Measurements from ENCODE around the gene OTULIN.
A peak's percentile ranks its signal among the peaks of the same experiment; 100 is the strongest.

The OTULIN gene

GRCh38 chr5:14664270-14665100 is at the start of gene OTULIN:
OTULIN (plus strand) TSS chr5:14664718; CDS start chr5:14664826, 108 bp downstream.
- no CpG with 5 or more reads among the region's 115 CpGs for WGBS (ENCODE audit: insufficient coverage, insufficient read length)
- no peaks in the 10 kb centered on the region for H3K4me1 ChIP-seq (ENCODE audit: control insufficient read depth, insufficient read depth, low read length)
- DNase-seq (ENCODE audit: low read depth, low spot score): no peak

GRCh38 chr5:14615365-14615764 is 49.2 kb upstream of the OTULIN start:
- WGBS (ENCODE audit: insufficient coverage, insufficient read length): no CpG with 5 or more reads among the region's 4 CpGs
- H3K9me3 ChIP-seq (ENCODE audit: control insufficient read depth, insufficient read depth, low read length): no peaks in the 10 kb centered on the region
- 0 out of 2 replicates have a peak, but pooled peaks cover 2% of the 10 kb centered on the region for H3K36me3 ChIP-seq (ENCODE audit: control insufficient read depth, insufficient read depth, low read length)
- no peaks in the 10 kb centered on the region for H3K4me1 ChIP-seq (ENCODE audit: control insufficient read depth, insufficient read depth, low read length)
- H3K4me3 ChIP-seq (ENCODE audit: low read length): no peak overlapping the region
- no peak for DNase-seq (ENCODE audit: low read depth, low spot score)
- H3K27ac ChIP-seq (ENCODE audit: low read length): no peak overlapping the region
- no peaks in the 10 kb centered on the region for H3K27me3 ChIP-seq (ENCODE audit: control insufficient read depth, insufficient read depth, low read length)

More at GRCh38 chr5:14664270-14665100, at the start of gene OTULIN:
- Histone ChIP-seq H3K27ac (ENCODE audit: low read length) (no peak within 1 kb of the TSS), H3K36me3 (ENCODE audit: control insufficient read depth, insufficient read depth, low read length) (no peaks in the 10 kb centered on the region), H3K4me3 (ENCODE audit: low read length) (peak within 1 kb of the TSS; percentile 93; the same call in 1 of the 2 replicates), H3K27me3 (ENCODE audit: control insufficient read depth, insufficient read depth, low read length) (no peaks in the 10 kb centered on the region; the same call in 1 of the 2 replicates), H3K9me3 (ENCODE audit: control insufficient read depth, insufficient read depth, low read length) (no peaks in the 10 kb centered on the region)

GRCh38 chr5:14617441-14617840 is 47.1 kb upstream of the OTULIN start:
- Histone ChIP-seq H3K4me3 (ENCODE audit: low read length) (no peak overlapping the region), H3K4me1 (ENCODE audit: control insufficient read depth, insufficient read depth, low read length) (no peaks in the 10 kb centered on the region), H3K36me3 (ENCODE audit: control insufficient read depth, insufficient read depth, low read length) (0 out of 2 replicates have a peak, but pooled peaks cover 2% of the 10 kb centered on the region), H3K9me3 (ENCODE audit: control insufficient read depth, insufficient read depth, low read length) (no peaks in the 10 kb centered on the region), H3K27me3 (ENCODE audit: control insufficient read depth, insufficient read depth, low read length) (no peaks in the 10 kb centered on the region), H3K27ac (ENCODE audit: low read length) (no peak overlapping the region)
- DNase-seq (ENCODE audit: low read depth, low spot score): no peak
- WGBS (ENCODE audit: insufficient coverage, insufficient read length): no CpG with 5 or more reads among the region's 4 CpGs

- H3K27ac ChIP-seq (ENCODE audit: low read length): no peak overlapping the region
Observed at GRCh38 chr5:14627270-14627669, 37.2 kb upstream of the OTULIN start.

GRCh38 chr5:14628346-14628745 is 36.2 kb upstream of the OTULIN start:
- DNase-seq (ENCODE audit: low read depth, low spot score): peak; percentile 33
- no peaks in the 10 kb centered on the region for H3K36me3 ChIP-seq (ENCODE audit: control insufficient read depth, insufficient read depth, low read length)
- no peak overlapping the region for H3K27ac ChIP-seq (ENCODE audit: low read length)
- no peaks in the 10 kb centered on the region for H3K4me1 ChIP-seq (ENCODE audit: control insufficient read depth, insufficient read depth, low read length)
- H3K27me3 ChIP-seq (ENCODE audit: control insufficient read depth, insufficient read depth, low read length): no peaks in the 10 kb centered on the region
- no CpG with 5 or more reads among the region's 3 CpGs for WGBS (ENCODE audit: insufficient coverage, insufficient read length)
- H3K9me3 ChIP-seq (ENCODE audit: control insufficient read depth, insufficient read depth, low read length): no peaks in the 10 kb centered on the region
- H3K4me3 ChIP-seq (ENCODE audit: low read length): no peak overlapping the region

More at GRCh38 chr5:14627270-14627669, 37.2 kb upstream of the OTULIN start:
- H3K9me3 ChIP-seq (ENCODE audit: control insufficient read depth, insufficient read depth, low read length): no peaks in the 10 kb centered on the region
- no peaks in the 10 kb centered on the region for H3K4me1 ChIP-seq (ENCODE audit: control insufficient read depth, insufficient read depth, low read length)
- no peaks in the 10 kb centered on the region for H3K27me3 ChIP-seq (ENCODE audit: control insufficient read depth, insufficient read depth, low read length)
- DNase-seq (ENCODE audit: low read depth, low spot score): no peak
- no peak overlapping the region for H3K4me3 ChIP-seq (ENCODE audit: low read length)
- no peaks in the 10 kb centered on the region for H3K36me3 ChIP-seq (ENCODE audit: control insufficient read depth, insufficient read depth, low read length)

GRCh38 chr5:14630671-14631070 is 33.8 kb upstream of the OTULIN start:
- Histone ChIP-seq H3K4me3 (ENCODE audit: low read length) (no peak overlapping the region), H3K36me3 (ENCODE audit: control insufficient read depth, insufficient read depth, low read length) (no peaks in the 10 kb centered on the region), H3K4me1 (ENCODE audit: control insufficient read depth, insufficient read depth, low read length) (no peaks in the 10 kb centered on the region), H3K27me3 (ENCODE audit: control insufficient read depth, insufficient read depth, low read length) (no peaks in the 10 kb centered on the region), H3K27ac (ENCODE audit: low read length) (no peak overlapping the region), H3K9me3 (ENCODE audit: control insufficient read depth, insufficient read depth, low read length) (no peaks in the 10 kb centered on the region)
- no peak for DNase-seq (ENCODE audit: low read depth, low spot score)
- WGBS (ENCODE audit: insufficient coverage, insufficient read length): no CpG with 5 or more reads among the region's 2 CpGs

- no peaks in the 10 kb centered on the region for H3K9me3 ChIP-seq (ENCODE audit: control insufficient read depth, insufficient read depth, low read length)
- no peak for DNase-seq (ENCODE audit: low read depth, low spot score)
- no CpG with 5 or more reads among the region's 2 CpGs for WGBS (ENCODE audit: insufficient coverage, insufficient read length)
- H3K4me1 ChIP-seq (ENCODE audit: control insufficient read depth, insufficient read depth, low read length): no peaks in the 10 kb centered on the region
- no peaks in the 10 kb centered on the region for H3K36me3 ChIP-seq (ENCODE audit: control insufficient read depth, insufficient read depth, low read length)
- no peak overlapping the region for H3K4me3 ChIP-seq (ENCODE audit: low read length)
- H3K27me3 ChIP-seq (ENCODE audit: control insufficient read depth, insufficient read depth, low read length): no peaks in the 10 kb centered on the region
- no peak overlapping the region for H3K27ac ChIP-seq (ENCODE audit: low read length)
Observed at GRCh38 chr5:14635656-14636055, 28.9 kb upstream of the OTULIN start.

- no peak overlapping the region for H3K27ac ChIP-seq (ENCODE audit: low read length)
- H3K9me3 ChIP-seq (ENCODE audit: control insufficient read depth, insufficient read depth, low read length): no peaks in the 10 kb centered on the region; the same call in 1 of the 2 replicates
- peaks cover 1% of the 10 kb centered on the region; the same call in 1 of the 2 replicates for H3K4me1 ChIP-seq (ENCODE audit: control insufficient read depth, insufficient read depth, low read length)
- no peaks in the 10 kb centered on the region for H3K36me3 ChIP-seq (ENCODE audit: control insufficient read depth, insufficient read depth, low read length)
- H3K27me3 ChIP-seq (ENCODE audit: control insufficient read depth, insufficient read depth, low read length): no peaks in the 10 kb centered on the region
- H3K4me3 ChIP-seq (ENCODE audit: low read length): no peak overlapping the region
- DNase-seq (ENCODE audit: low read depth, low spot score): no peak
- no CpG with 5 or more reads among the region's 10 CpGs for WGBS (ENCODE audit: insufficient coverage, insufficient read length)
Observed at GRCh38 chr5:14640765-14641164, 23.8 kb upstream of the OTULIN start.

GRCh38 chr5:14644623-14645237 is 19.8 kb upstream of the OTULIN start:
- H3K9me3 ChIP-seq (ENCODE audit: control insufficient read depth, insufficient read depth, low read length): no peaks in the 10 kb centered on the region; the same call in 1 of the 2 replicates
- DNase-seq (ENCODE audit: low read depth, low spot score): no peak
- WGBS (ENCODE audit: insufficient coverage, insufficient read length): no CpG with 5 or more reads among the region's 1 CpG

GRCh38 chr5:14650052-14650451 is 14.5 kb upstream of the OTULIN start:
- Histone ChIP-seq H3K27me3 (ENCODE audit: control insufficient read depth, insufficient read depth, low read length) (no peaks in the 10 kb centered on the region), H3K4me3 (ENCODE audit: low read length) (no peak overlapping the region), H3K36me3 (ENCODE audit: control insufficient read depth, insufficient read depth, low read length) (no peaks in the 10 kb centered on the region), H3K9me3 (ENCODE audit: control insufficient read depth, insufficient read depth, low read length) (no peaks in the 10 kb centered on the region; the same call in 1 of the 2 replicates), H3K4me1 (ENCODE audit: control insufficient read depth, insufficient read depth, low read length) (no peaks in the 10 kb centered on the region), H3K27ac (ENCODE audit: low read length) (no peak overlapping the region)
- no CpG with 5 or more reads among the region's 3 CpGs for WGBS (ENCODE audit: insufficient coverage, insufficient read length)
- no peak for DNase-seq (ENCODE audit: low read depth, low spot score)

More at GRCh38 chr5:14644623-14645237, 19.8 kb upstream of the OTULIN start:
- Histone ChIP-seq H3K27me3 (ENCODE audit: control insufficient read depth, insufficient read depth, low read length) (no peaks in the 10 kb centered on the region), H3K4me1 (ENCODE audit: control insufficient read depth, insufficient read depth, low read length) (peaks cover 1% of the 10 kb centered on the region; the same call in 1 of the 2 replicates), H3K27ac (ENCODE audit: low read length) (no peak overlapping the region), H3K4me3 (ENCODE audit: low read length) (no peak overlapping the region), H3K36me3 (ENCODE audit: control insufficient read depth, insufficient read depth, low read length) (no peaks in the 10 kb centered on the region)
